CD4-positive, alpha-beta T cell (primary cell): ENCODE data around the gene PDE4B. TPM values are rescaled to one million over a fixed set of nuclear protein-coding genes. Genes with fewer than 3 reads are reported as not detected.

Experiments used
- ATAC-seq: fragments of 200-7000 bp; cut with Tn5 transposase; one replicate; pipeline ENCODE4 v1.10.0; 2022; ENCODE audit warnings: mild to moderate bottlenecking; ENCODE audit not compliant: poor library complexity
- CTCF ChIA-PET: fragments of 350-600 bp; sonication (Branson Sonifier 250); formaldehyde crosslinking; loops from one replicate; lab custom pipeline; 2021; ENCODE audit warnings: antibody characterized with exemption, inconsistent platforms; lab: Charles Lee
- POLR2A ChIA-PET: fragments of 350-600 bp; sonication (Branson Sonifier 250); formaldehyde crosslinking; loops from one replicate; lab custom pipeline; 2021; ENCODE audit warnings: antibody characterized with exemption, inconsistent platforms; lab: Charles Lee
- DNase-seq, 14 experiments: peaks; one replicate each; pipeline ENCODE4 v3.0.0-alpha.2; 2013 to 2020; ENCODE audit warnings: mixed read lengths in 2 of 14
- H3K27ac ChIP-seq, 2 donors: one replicate each; pipeline versions ENCODE4 v1.5.1 to v1.7.0; 2013; ENCODE audit warnings: low read length in 2 of 2, low read depth in 1 of 2, mild to moderate bottlenecking in 1 of 2
- H3K27me3 ChIP-seq, 2 experiments: 1 replicate in 1 of 2; 2 replicates in 1 of 2; pipeline versions ENCODE4 v1.6.1 to v1.7.0; 2013; ENCODE audit warnings: low read length in 2 of 2, control low read depth in 1 of 2, mild to moderate bottlenecking in 1 of 2, moderate library complexity in 1 of 2; ENCODE audit not compliant: insufficient read depth in 2 of 2, control insufficient read depth in 1 of 2
- H3K36me3 ChIP-seq: one replicate; pipeline ENCODE4 v1.6.1; 2013; ENCODE audit warnings: low read length, control low read depth; ENCODE audit not compliant: insufficient read depth
- H3K4me1 ChIP-seq: one replicate; pipeline ENCODE4 v1.6.1; 2013; ENCODE audit warnings: low read length, control low read depth; ENCODE audit not compliant: insufficient read depth
- H3K4me3 ChIP-seq: one replicate; pipeline ENCODE4 v1.5.1; 2013; ENCODE audit warnings: mild to moderate bottlenecking, low read length, moderate library complexity
- H3K9me3 ChIP-seq, 2 experiments: 1 replicate in 1 of 2; 2 replicates in 1 of 2; pipeline versions ENCODE4 v1.6.1 to v1.7.0; 2013; ENCODE audit warnings: low read length in 2 of 2, mild to moderate bottlenecking in 2 of 2, control low read depth in 1 of 2, moderate library complexity in 1 of 2; ENCODE audit not compliant: control insufficient read depth in 1 of 2, insufficient read depth in 1 of 2
- H3K27ac Mint-ChIP-seq: one replicate; pipeline ENCODE4 v1.8.0; 2020; ENCODE audit warnings: mixed read lengths
- H3K27me3 Mint-ChIP-seq: one replicate; pipeline ENCODE4 v1.8.0; 2021; ENCODE audit warnings: mixed read lengths
- H3K36me3 Mint-ChIP-seq: one replicate; pipeline ENCODE4 v1.8.0; 2021; ENCODE audit warnings: low read depth, mixed read lengths
- H3K4me1 Mint-ChIP-seq: one replicate; pipeline ENCODE4 v1.8.0; 2021; ENCODE audit warnings: low read depth, mixed read lengths
- H3K4me3 Mint-ChIP-seq: one replicate; pipeline ENCODE4 v1.8.0; 2020; ENCODE audit warnings: mild to moderate bottlenecking, mixed read lengths
- H3K9me3 Mint-ChIP-seq: one replicate; pipeline ENCODE4 v1.8.0; 2020; ENCODE audit warnings: mixed read lengths
- CTCF ChIP-seq: fragments of 200-600 bp; IDR thresholded peaks from one replicate; pipeline ENCODE4 v1.8.0; 2022; ENCODE audit warnings: antibody characterized with exemption, mild to moderate bottlenecking
- intact Hi-C, 2 experiments: fragments of 100-400 bp; cut with DNase I in 1 of 2; cut with micrococcal nuclease in 1 of 2; formaldehyde crosslinking; loops; one replicate each; pipeline versions ENCODE4 v1.15.1 to v1.9.0; 2023 to 2025; cut with DNase I, micrococcal nuclease
- total RNA-seq, 174 experiments: library from RNA in 2 of 174; stranded (reverse) in 2 of 174; gene quantifications; one replicate each; pipeline ENCODE4 v1.2.3 and lab custom pipeline; 2021 to 2026

PDE4B gene
- total RNA-seq, 2 experiments from 2014 or later, result 155 to 159 TPM

DNA sequence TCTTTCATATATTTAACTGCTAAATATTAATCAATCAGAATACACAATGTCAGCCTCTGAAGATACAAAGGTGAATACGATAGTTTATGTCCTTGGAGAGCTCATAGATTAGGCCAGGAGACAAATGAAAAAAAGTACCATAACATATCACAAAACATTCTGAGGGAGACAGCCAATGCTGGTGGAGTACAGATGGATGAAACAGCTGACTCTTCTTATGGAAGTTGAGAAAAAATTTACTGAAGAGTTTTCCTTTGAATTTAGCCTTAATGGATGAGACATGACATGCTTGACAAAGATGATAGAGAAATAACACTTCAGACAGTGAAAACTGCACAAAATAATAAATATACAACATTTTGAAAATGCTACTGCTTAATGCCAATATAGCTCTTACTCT is 193.5 kb downstream of the PDE4B start:
- Mint-ChIP-seq H3K27ac (no peak overlapping the region), H3K36me3 (no peaks in the 10 kb centered on the region), H3K27me3 (peaks cover 26% of the 10 kb centered on the region), H3K4me3 (no peak overlapping the region), H3K9me3 (no peaks in the 10 kb centered on the region), H3K4me1 (no peaks in the 10 kb centered on the region)
- ATAC-seq (no peak), DNase-seq (no peak)
- intact Hi-C loops, result no loop called here
- Histone ChIP-seq H3K4me3 (no peak overlapping the region), H3K27me3 (peaks cover 0 to 7% of the 10 kb centered on the region in 2 experiments), H3K4me1 (no peaks in the 10 kb centered on the region), H3K27ac (no peak overlapping the region), H3K36me3 (no peaks in the 10 kb centered on the region), H3K9me3 (no peaks in the 10 kb centered on the region)
- CTCF ChIA-PET, result no interaction called here
- TF ChIP-seq CTCF, result no peak
- POLR2A ChIA-PET, result no interaction called here

DNA sequence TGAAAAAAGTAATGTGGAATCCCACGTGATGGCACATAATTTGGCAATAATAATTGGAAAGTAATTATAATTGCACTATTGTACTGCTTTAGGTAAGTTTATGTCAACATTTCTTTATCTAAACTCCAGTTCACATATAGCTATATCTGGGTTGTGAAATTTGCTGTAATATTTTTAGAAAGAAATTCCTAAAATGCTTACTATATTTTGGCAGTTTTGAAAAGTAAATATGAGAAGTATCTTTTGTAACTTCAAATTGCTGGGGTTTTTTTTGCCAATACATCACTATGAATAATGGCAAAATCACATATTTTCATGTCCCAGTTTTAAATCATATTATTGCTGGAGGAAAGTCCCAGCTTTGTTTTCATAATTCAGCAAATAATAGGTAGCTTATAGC is 197.5 kb downstream of the PDE4B start:
- H3K27me3 Mint-ChIP-seq, result no peaks in the 10 kb centered on the region
- Histone ChIP-seq H3K9me3 (no peaks in the 10 kb centered on the region), H3K4me3 (no peak overlapping the region), H3K27me3 (peaks cover 0 to 3% of the 10 kb centered on the region in 2 experiments), H3K36me3 (no peaks in the 10 kb centered on the region), H3K4me1 (no peaks in the 10 kb centered on the region), H3K27ac (no peak overlapping the region)
- H3K4me1 Mint-ChIP-seq, result no peaks in the 10 kb centered on the region
- POLR2A ChIA-PET, result no interaction called here
- no peak for TF ChIP-seq CTCF
- CTCF ChIA-PET, result no interaction called here
- no peaks in the 10 kb centered on the region for H3K36me3 Mint-ChIP-seq
- H3K9me3 Mint-ChIP-seq, result no peaks in the 10 kb centered on the region
- intact Hi-C loops, result no loop called here
- no peak overlapping the region for H3K27ac Mint-ChIP-seq
- ATAC-seq (no peak), DNase-seq (no peak)
- no peak overlapping the region for H3K4me3 Mint-ChIP-seq

DNA sequence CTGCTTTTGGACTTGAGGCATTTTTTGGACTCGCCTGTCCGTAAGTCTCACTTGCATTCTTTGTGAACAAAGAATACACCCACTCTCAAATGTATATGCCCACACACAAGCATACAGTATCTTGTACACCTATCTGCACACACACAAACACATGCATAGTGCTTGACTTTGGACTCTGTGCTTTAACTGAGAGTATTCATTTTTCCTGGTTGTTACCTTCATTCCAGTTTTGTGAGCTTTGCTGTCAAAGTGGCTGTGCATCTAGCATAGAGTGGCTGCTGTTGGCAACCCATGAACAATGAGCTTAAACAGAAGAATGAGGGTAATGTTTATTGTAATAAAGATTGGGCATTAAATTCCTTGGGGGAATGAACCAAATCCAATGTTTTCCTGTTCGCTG is 199.0 kb downstream of the PDE4B start:
- Histone ChIP-seq H3K36me3 (no peaks in the 10 kb centered on the region), H3K27me3 (peaks cover 0 to 3% of the 10 kb centered on the region in 2 experiments), H3K4me1 (no peaks in the 10 kb centered on the region), H3K4me3 (no peak overlapping the region), H3K9me3 (no peaks in the 10 kb centered on the region), H3K27ac (no peak overlapping the region)
- POLR2A ChIA-PET, result no interaction called here
- CTCF ChIA-PET, result interaction anchor here (1.6 kb wide), 1 partner anchor 13 kb away, joined by 4 read pairs; no protein-coding TSS in a partner anchor
- Mint-ChIP-seq H3K4me1 (no peaks in the 10 kb centered on the region), H3K36me3 (no peaks in the 10 kb centered on the region), H3K9me3 (no peaks in the 10 kb centered on the region), H3K27ac (no peak overlapping the region), H3K27me3 (peaks cover 8% of the 10 kb centered on the region), H3K4me3 (no peak overlapping the region)
- intact Hi-C loops, result no loop called here
- no peak for DNase-seq
- TF ChIP-seq CTCF, result no peak
- no peak for ATAC-seq
